AG04449 (cell line): ENCODE results near the gene UGT1A9.

Experiments used
- CTCF ChIA-PET: fragments of 350-600 bp; formaldehyde crosslinking; extraction: SDS; loops from one replicate; lab custom pipeline; 2021; ENCODE audit warnings: antibody characterized with exemption; lab: Yijun Ruan, JAX
- POLR2A ChIA-PET: fragments of 400-600, 350-600 bp; formaldehyde crosslinking; extraction: SDS; loops from one replicate; lab custom pipeline; 2020; ENCODE audit warnings: antibody characterized with exemption, inconsistent platforms; lab: Yijun Ruan, JAX
- DNase-seq: peaks from one replicate; pipeline ENCODE4 v3.0.0-alpha.2; 2010; ENCODE audit warnings: low read depth, low spot score
- H3K4me3 ChIP-seq: 2 replicates; pipeline ENCODE4 v1.5.1; 2011; ENCODE audit warnings: low read depth, mild to moderate bottlenecking, control low read depth, low read length
- TF ChIP-seq, protein P1 (sequence below): IDR thresholded peaks from one replicate; pipeline ENCODE4 v1.5.1; 2011; ENCODE audit warnings: mild to moderate bottlenecking, moderate library complexity, low read length, control low read depth, inconsistent platforms; ENCODE audit not compliant: insufficient read depth; ENCODE audit errors: missing control alignments

Gene UGT1A9

GRCh38 chr2:233822101-233822771, 150.5 kb downstream of the UGT1A9 start:
- TF ChIP-seq, protein P1, sequence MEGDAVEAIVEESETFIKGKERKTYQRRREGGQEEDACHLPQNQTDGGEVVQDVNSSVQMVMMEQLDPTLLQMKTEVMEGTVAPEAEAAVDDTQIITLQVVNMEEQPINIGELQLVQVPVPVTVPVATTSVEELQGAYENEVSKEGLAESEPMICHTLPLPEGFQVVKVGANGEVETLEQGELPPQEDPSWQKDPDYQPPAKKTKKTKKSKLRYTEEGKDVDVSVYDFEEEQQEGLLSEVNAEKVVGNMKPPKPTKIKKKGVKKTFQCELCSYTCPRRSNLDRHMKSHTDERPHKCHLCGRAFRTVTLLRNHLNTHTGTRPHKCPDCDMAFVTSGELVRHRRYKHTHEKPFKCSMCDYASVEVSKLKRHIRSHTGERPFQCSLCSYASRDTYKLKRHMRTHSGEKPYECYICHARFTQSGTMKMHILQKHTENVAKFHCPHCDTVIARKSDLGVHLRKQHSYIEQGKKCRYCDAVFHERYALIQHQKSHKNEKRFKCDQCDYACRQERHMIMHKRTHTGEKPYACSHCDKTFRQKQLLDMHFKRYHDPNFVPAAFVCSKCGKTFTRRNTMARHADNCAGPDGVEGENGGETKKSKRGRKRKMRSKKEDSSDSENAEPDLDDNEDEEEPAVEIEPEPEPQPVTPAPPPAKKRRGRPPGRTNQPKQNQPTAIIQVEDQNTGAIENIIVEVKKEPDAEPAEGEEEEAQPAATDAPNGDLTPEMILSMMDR = no peak
- CTCF ChIA-PET = no interaction called here
- H3K4me3 ChIP-seq = no peak overlapping the region
- DNase-seq = no peak
- POLR2A ChIA-PET = no interaction called here
